ENCODE results near the gene NR2C2.

The NR2C2 gene

GRCh38 chr3:14984581-14985113 is 37.3 kb downstream of the NR2C2 start:
- Histone ChIP-seq H3K4me3 (no peak overlapping the region), H3K27ac (no peak overlapping the region)
- DNase-seq (ENCODE audit: low spot score): no peak
- TF ChIP-seq CTCF (IDR thresholded peaks at IDR 0.05): no peak

GRCh38 chr3:14988988-14989394 is 41.6 kb downstream of the NR2C2 start:
- no peak overlapping the region for H3K4me3 ChIP-seq
- no peak for DNase-seq (ENCODE audit: low spot score)

DNA sequence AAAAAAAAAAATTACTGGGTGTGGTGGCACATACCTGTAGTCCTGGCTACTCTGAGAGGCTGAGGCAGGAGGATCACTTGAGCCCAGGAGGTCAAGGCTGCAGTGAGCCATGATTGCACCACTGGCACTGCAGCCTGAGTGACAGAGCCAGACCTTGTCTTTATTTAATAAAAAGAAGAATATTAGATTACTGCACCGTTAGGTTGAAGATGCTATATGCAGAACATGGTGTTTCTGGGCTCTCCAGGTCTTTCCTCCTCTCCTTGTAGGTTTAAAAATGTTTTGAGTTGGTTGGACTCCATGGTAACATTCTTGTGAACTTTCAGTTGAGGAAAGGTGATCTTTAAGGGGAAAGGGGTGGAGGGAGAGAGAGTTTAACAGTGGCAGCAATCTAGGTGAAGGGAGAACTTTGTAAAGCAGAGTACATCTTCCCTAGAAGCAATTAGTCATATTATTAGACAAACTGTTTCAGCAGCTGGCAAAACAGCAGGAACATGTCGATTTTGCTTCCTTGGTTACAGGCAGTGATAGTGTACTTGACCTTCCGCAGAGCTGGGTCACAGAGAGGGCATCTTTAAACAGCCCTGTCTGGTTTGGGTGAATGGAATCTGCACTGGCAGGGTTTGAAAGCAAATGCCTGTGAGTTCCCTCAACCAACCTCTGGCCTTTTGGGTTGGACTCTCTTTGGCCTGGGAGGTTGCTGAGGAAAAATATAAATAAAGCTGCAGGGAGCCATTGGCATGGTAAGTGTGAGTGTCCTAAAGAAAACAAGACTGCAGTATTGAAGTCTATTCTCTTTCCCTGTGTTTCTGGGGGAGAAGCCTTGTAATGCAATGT is 42.8 kb downstream of the NR2C2 start:
- no peak for TF ChIP-seq CTCF (IDR thresholded peaks at IDR 0.05)
- Histone ChIP-seq H3K27ac (no peak overlapping the region), H3K4me3 (peak overlapping the region; percentile 16)
- DNase-seq (ENCODE audit: low spot score): no peak

More at GRCh38 chr3:14988988-14989394, 41.6 kb downstream of the NR2C2 start:
- TF ChIP-seq CTCF (IDR thresholded peaks at IDR 0.05): no peak
- H3K27ac ChIP-seq: no peak overlapping the region

- no peak for TF ChIP-seq CTCF (IDR thresholded peaks at IDR 0.05)
- Histone ChIP-seq H3K4me3 (peak overlapping the region; percentile 16), H3K27ac (no peak overlapping the region)
- DNase-seq (ENCODE audit: low spot score): no peak
Observed at GRCh38 chr3:14990780-14991148, 43.4 kb downstream of the NR2C2 start.

- no peak overlapping the region for H3K27ac ChIP-seq
- H3K4me3 ChIP-seq: no peak overlapping the region
- DNase-seq (ENCODE audit: low spot score): no peak
- TF ChIP-seq CTCF (IDR thresholded peaks at IDR 0.05): no peak
Observed at GRCh38 chr3:14991151-14991742, 43.9 kb downstream of the NR2C2 start.

- Histone ChIP-seq H3K27ac (no peak overlapping the region), H3K4me3 (no peak overlapping the region)
- TF ChIP-seq CTCF (IDR thresholded peaks at IDR 0.05): no peak
- DNase-seq (ENCODE audit: low spot score): no peak
Observed at GRCh38 chr3:14991818-14992612, 44.6 kb downstream of the NR2C2 start.
